Sigmoid colon (tissue), 7 donors: ENCODE measurements around the gene ODAD3. TPM values are rescaled to one million over a fixed set of nuclear protein-coding genes. Genes with fewer than 3 reads are reported as not detected.
A peak's percentile ranks its signal among the peaks of the same experiment; 100 is the strongest.
"Not testable (repeated sequence)": the region's sequence is repeated elsewhere in the genome, so short reads cannot be mapped to it uniquely, and the experiment has no call there.

Experiments
- DNase-seq: peaks from one replicate; pipeline ENCODE4 v3.0.0-alpha.2; 2019
- H3K27ac ChIP-seq, 4 donors: fragments of 200-600 bp; sonication (generic); one replicate each; pipeline ENCODE4 v1.5.1; 2016 to 2019; ENCODE audit warnings: mild to moderate bottlenecking in 1 of 4
- H3K27me3 ChIP-seq, 3 donors: fragments of 200-600 bp; sonication (generic); one replicate each; pipeline ENCODE4 v1.5.1; 2019; ENCODE audit warnings: mild to moderate bottlenecking in 1 of 3
- H3K36me3 ChIP-seq, 4 donors: fragments of 200-600 bp; sonication (generic); one replicate each; pipeline ENCODE4 v1.5.1; 2016 to 2019
- H3K4me1 ChIP-seq, 4 donors: fragments of 200-600 bp; sonication (generic); one replicate each; pipeline ENCODE4 v1.5.1; 2017 to 2019
- H3K4me3 ChIP-seq, 4 donors: fragments of 200-600 bp; sonication (generic); one replicate each; pipeline ENCODE4 v1.5.1; 2017 to 2019; ENCODE audit warnings: mild to moderate bottlenecking in 2 of 4, moderate library complexity in 1 of 4
- H3K9me3 ChIP-seq, 4 donors: fragments of 200-600 bp in 3 of 4; sonication (generic) in 3 of 4; one replicate each; pipeline versions ENCODE4 v1.5.1 to v1.6.1; 2013 to 2019
- EP300 ChIP-seq, 4 donors: sonication (generic); formaldehyde crosslinking; IDR thresholded peaks; one replicate each; pipeline ENCODE4 v1.6.1; 2017; ENCODE audit warnings: antibody characterized with exemption in 4 of 4
- POLR2A ChIP-seq, 2 donors: fragments of 450-650 bp; IDR thresholded peaks; one replicate each; pipeline ENCODE4 v1.6.1; 2016; ENCODE audit warnings: antibody characterized with exemption in 2 of 2, mild to moderate bottlenecking in 2 of 2, moderate library complexity in 2 of 2
- POLR2AphosphoS5 ChIP-seq, 4 donors: sonication (generic); formaldehyde crosslinking; IDR thresholded peaks; one replicate each; pipeline ENCODE4 v1.6.1; 2017; ENCODE audit warnings: antibody characterized with exemption in 4 of 4
- WGBS, 2 donors: extraction: QIAGEN DNeasy Blood & Tissue Kit; methylation state at CpG; one replicate each; pipeline ENCODE4 v1.1.7; 2013; 5-methylcytosine and 5-hydroxymethylcytosine counted together
- intact Hi-C: fragments of 100-400 bp; cut with DNase I; formaldehyde crosslinking; loops from one replicate; pipeline ENCODE4 v1.15.1; 2023
- polyA plus RNA-seq, 3 donors: library from polyadenylated mRNA; stranded (reverse); fragments of 200-250 nt; gene quantifications; one replicate each; pipeline ENCODE4 v1.2.3, GENCODE V29; 2013
- total RNA-seq, 4 donors: library from RNA; depleted of rRNA; stranded (reverse); fragments of >200 nt; gene quantifications; one replicate each; pipeline ENCODE4 v1.1.0, GENCODE V29; 2016
- TF ChIP-seq, protein P1 (sequence below), 4 experiments: fragments of 450-650 bp in 3 of 4; fragments of 200-600 bp in 1 of 4; IDR thresholded peaks; one replicate each; pipeline ENCODE4 v1.5.1; 2016 to 2019; ENCODE audit warnings: antibody characterized with exemption in 4 of 4, mild to moderate bottlenecking in 3 of 4, moderate library complexity in 2 of 4
- donor health status: healthy with polysubstance abuse.
- donor health status: Bipolar disorder and iron deficiency.
- donor health status: healthy.

Gene ODAD3
- total and polyA plus RNA-seq, 7 donors = 0.29 to 1.4 TPM; not detected in 5

DNA sequence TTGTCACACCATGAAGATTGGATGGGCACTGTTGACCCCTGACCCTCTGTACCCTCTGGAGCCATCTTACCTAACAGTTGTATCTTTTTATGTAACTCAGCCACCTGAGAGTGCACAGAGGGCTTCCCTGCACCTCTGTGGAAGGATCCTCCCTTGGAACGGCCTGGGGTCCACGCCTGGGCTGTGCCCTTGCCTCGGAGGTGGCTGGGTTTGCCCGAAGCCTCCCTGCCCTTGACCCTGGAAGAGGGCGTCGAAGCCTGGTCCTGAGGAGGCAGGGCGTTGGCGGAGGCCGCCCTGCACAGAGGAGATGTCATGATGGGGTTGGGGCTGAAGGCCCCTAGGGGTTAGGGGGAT is 241 bp downstream of the ODAD3 start:
- WGBS, 2 donors = 3 to 8% methylated on average over 9 of the region's 9 CpGs
- Histone ChIP-seq H3K4me3 (peak overlapping the region; percentile 54 to 82 (median 71)), H3K9me3 (no peaks in the 10 kb centered on the region), H3K36me3 (peaks cover 5 to 32% (median 19%) of the 10 kb centered on the region in 4 donors), H3K27me3 (no peaks in the 10 kb centered on the region), H3K27ac (peak overlapping the region; percentile 73 to 85 (median 78)), H3K4me1 (peaks cover 0 to 22% (median 19%) of the 10 kb centered on the region in 4 donors)
- TF ChIP-seq EP300 (IDR thresholded peaks at IDR 0.05) = no peak
- no peak for TF ChIP-seq POLR2A (IDR thresholded peaks at IDR 0.05)
- TF ChIP-seq, protein P1, sequence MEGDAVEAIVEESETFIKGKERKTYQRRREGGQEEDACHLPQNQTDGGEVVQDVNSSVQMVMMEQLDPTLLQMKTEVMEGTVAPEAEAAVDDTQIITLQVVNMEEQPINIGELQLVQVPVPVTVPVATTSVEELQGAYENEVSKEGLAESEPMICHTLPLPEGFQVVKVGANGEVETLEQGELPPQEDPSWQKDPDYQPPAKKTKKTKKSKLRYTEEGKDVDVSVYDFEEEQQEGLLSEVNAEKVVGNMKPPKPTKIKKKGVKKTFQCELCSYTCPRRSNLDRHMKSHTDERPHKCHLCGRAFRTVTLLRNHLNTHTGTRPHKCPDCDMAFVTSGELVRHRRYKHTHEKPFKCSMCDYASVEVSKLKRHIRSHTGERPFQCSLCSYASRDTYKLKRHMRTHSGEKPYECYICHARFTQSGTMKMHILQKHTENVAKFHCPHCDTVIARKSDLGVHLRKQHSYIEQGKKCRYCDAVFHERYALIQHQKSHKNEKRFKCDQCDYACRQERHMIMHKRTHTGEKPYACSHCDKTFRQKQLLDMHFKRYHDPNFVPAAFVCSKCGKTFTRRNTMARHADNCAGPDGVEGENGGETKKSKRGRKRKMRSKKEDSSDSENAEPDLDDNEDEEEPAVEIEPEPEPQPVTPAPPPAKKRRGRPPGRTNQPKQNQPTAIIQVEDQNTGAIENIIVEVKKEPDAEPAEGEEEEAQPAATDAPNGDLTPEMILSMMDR (IDR thresholded peaks at IDR 0.05) = no peak
- no peak for TF ChIP-seq POLR2AphosphoS5 (IDR thresholded peaks at IDR 0.05)
- DNase-seq = no peak
- intact Hi-C loops = loop anchor here (1.0 to 10.0 kb wide), 3 partner anchors 53 to 310 kb away; partner anchors contain the start of gene ZNF653

- H3K27me3 ChIP-seq, H3K27ac ChIP-seq, H3K9me3 ChIP-seq, DNase-seq, H3K4me3 ChIP-seq: not testable (repeated sequence)
- Histone ChIP-seq H3K36me3 (peaks cover 5 to 22% (median 15%) of the 10 kb centered on the region in 4 donors), H3K4me1 (peaks cover 0 to 22% (median 19%) of the 10 kb centered on the region in 4 donors)
- intact Hi-C loops = loop anchor here (10.0 kb wide), 1 partner anchor 309 kb away; no protein-coding TSS in a partner anchor
- 97% methylated on average over 3 of the region's 3 CpGs for whole genome bisulfite sequencing, 2 donors
These were observed 1.4 kb downstream of the ODAD3 start for GRCh38 chr19:11433526-11433925.

- WGBS, 2 donors = 93% methylated on average over 19 of the region's 19 CpGs
- TF ChIP-seq POLR2AphosphoS5 (IDR thresholded peaks at IDR 0.05) (no peak), POLR2A (IDR thresholded peaks at IDR 0.05) (no peak), EP300 (IDR thresholded peaks at IDR 0.05) (no peak)
- TF ChIP-seq, protein P1 (IDR thresholded peaks at IDR 0.05) = no peak
- no peak overlapping the region for H3K27ac ChIP-seq
- peaks cover 14 to 27% (median 24%) of the 10 kb centered on the region in 3 donors for H3K27me3 ChIP-seq
- peaks cover 0 to 12% (median 10%) of the 10 kb centered on the region in 4 donors for H3K4me1 ChIP-seq
- no peaks in the 10 kb centered on the region for H3K9me3 ChIP-seq
- no peaks in the 10 kb centered on the region for H3K36me3 ChIP-seq
- DNase-seq = no peak
- intact Hi-C loops = no loop called here
- H3K4me3 ChIP-seq = no peak overlapping the region
These were observed 8.3 kb downstream of the ODAD3 start for GRCh38 chr19:11426656-11427055.

- Histone ChIP-seq H3K4me3 (no peak overlapping the region), H3K36me3 (no peaks in the 10 kb centered on the region), H3K9me3 (no peaks in the 10 kb centered on the region), H3K4me1 (peaks cover 0 to 20% (median 17%) of the 10 kb centered on the region in 4 donors), H3K27me3 (peaks cover 21 to 34% (median 32%) of the 10 kb centered on the region in 3 donors), H3K27ac (no peak overlapping the region)
- intact Hi-C loops = no loop called here
- TF ChIP-seq POLR2A (IDR thresholded peaks at IDR 0.05) = no peak
- no peak for TF ChIP-seq POLR2AphosphoS5 (IDR thresholded peaks at IDR 0.05)
- TF ChIP-seq, protein P1 (IDR thresholded peaks at IDR 0.05) = no peak
- no peak for TF ChIP-seq EP300 (IDR thresholded peaks at IDR 0.05)
- WGBS, 2 donors = 88 to 92% methylated on average over 28 of the region's 28 CpGs
- DNase-seq = no peak
These were observed 9.0 kb downstream of the ODAD3 start for GRCh38 chr19:11425719-11426457.

DNA sequence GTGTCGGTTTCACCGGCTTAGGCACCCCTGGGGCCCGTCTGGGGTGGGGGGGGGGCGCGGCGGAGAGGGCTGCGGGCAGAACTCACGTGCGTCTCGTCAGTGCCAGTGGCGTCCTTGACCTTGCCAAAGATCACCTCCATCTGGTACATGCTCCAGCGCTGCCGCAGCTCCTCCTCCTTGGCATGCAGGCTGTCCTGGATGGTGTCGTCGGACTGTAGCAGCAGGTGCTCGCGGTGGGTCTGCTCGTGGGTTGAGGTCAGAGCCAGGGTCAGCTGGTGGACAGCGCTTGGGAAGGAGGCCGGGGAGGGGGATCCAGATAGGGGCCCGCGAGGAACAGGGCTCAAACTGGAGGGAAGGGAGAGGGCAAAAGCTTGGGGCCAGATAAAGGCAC is 11.1 kb downstream of the ODAD3 start:
- intact Hi-C loops = no loop called here
- H3K27me3 ChIP-seq = peaks cover 37 to 55% (median 49%) of the 10 kb centered on the region in 3 donors
- WGBS, 2 donors = 16 to 19% methylated on average over 22 of the region's 22 CpGs
- no peaks in the 10 kb centered on the region for H3K9me3 ChIP-seq
- H3K36me3 ChIP-seq = no peaks in the 10 kb centered on the region
- H3K27ac ChIP-seq = no peak overlapping the region
- no peak for DNase-seq
- TF ChIP-seq, protein P1 (IDR thresholded peaks at IDR 0.05) = no peak
- TF ChIP-seq POLR2AphosphoS5 (IDR thresholded peaks at IDR 0.05) (no peak), POLR2A (IDR thresholded peaks at IDR 0.05) (no peak), EP300 (IDR thresholded peaks at IDR 0.05) (no peak)
- H3K4me1 ChIP-seq = peaks cover 0 to 36% (median 29%) of the 10 kb centered on the region in 4 donors
- H3K4me3 ChIP-seq = no peak overlapping the region
